HepG2 (cell line): ENCODE results near the gene RAB30. TPM values are rescaled to one million over a fixed set of nuclear protein-coding genes. Genes with fewer than 3 reads are reported as not detected.

Experiments
- ATAC-seq: fragments of 200-7000 bp; cut with Tn5 transposase; 3 replicates; pipeline ENCODE4 v1.9.1; 2020; ENCODE audit warnings: mild to moderate bottlenecking, moderate library complexity
- BruUV-seq: library from RNA; stranded (reverse); fragments of 400-500 nt; replicated peaks from 2 replicates; lab custom pipeline; 2021; lab: Mats Ljungman, UMichigan
- CTCF ChIA-PET: fragments of 300-600 bp; formaldehyde crosslinking; extraction: SDS; loops from one replicate; lab custom pipeline; 2021; ENCODE audit warnings: low total read pairs, inconsistent platforms, low intra/inter-chr PET ratio; lab: Yijun Ruan, JAX
- POLR2A ChIA-PET: fragments of 350-600 bp; sonication (Branson Sonifier 250); formaldehyde crosslinking; loops from one replicate; lab custom pipeline; 2020; ENCODE audit warnings: antibody characterized with exemption, inconsistent platforms; lab: Yijun Ruan, JAX
- DNase-seq: peaks from one replicate; pipeline ENCODE4 v3.0.0-alpha.2; 2015; ENCODE audit warnings: low spot score
- FAIRE-seq: peaks from 3 replicates; lab custom pipeline; 2011; peaks lifted over from hg19 to GRCh38; lab: Jason Lieb, UNC
- H2AFZ ChIP-seq: one replicate; pipeline ENCODE4 v1.6.1; 2011; ENCODE audit warnings: low read length, inconsistent platforms
- H3K27ac ChIP-seq: fragments of 300-600 bp; 3 replicates; pipeline ENCODE4 v1.8.0; 2011; ENCODE audit warnings: mixed run types, mild to moderate bottlenecking, mixed read lengths, low read length, inconsistent platforms; ENCODE audit not compliant: insufficient read depth; ENCODE audit errors: extremely low read length
- H3K27me3 ChIP-seq, 2 experiments: fragments of 200-600 bp in 1 of 2; 2 replicates in 1 of 2; 3 replicates in 1 of 2; pipeline versions ENCODE4 v1.6.0 to v1.8.0; 2011; ENCODE audit warnings: low read length in 2 of 2, mild to moderate bottlenecking in 2 of 2, moderate library complexity in 2 of 2, inconsistent platforms in 1 of 2; ENCODE audit not compliant: insufficient read depth in 2 of 2, control insufficient read depth in 1 of 2
- H3K36me3 ChIP-seq, 2 experiments: fragments of 200-600 bp in 1 of 2; replicated peaks in 1 of 2; 2 replicates in 1 of 2; 3 replicates in 1 of 2; pipeline versions ENCODE4 v1.5.1 to v1.8.0; 2011; ENCODE audit warnings: low read length in 2 of 2, inconsistent platforms in 1 of 2; ENCODE audit not compliant: insufficient read depth in 2 of 2, control insufficient read depth in 1 of 2
- H3K4me1 ChIP-seq: 2 replicates; pipeline ENCODE4 v1.5.1; 2012; ENCODE audit warnings: low read length, inconsistent platforms; ENCODE audit not compliant: insufficient read depth
- H3K4me2 ChIP-seq: 2 replicates; pipeline ENCODE4 v1.6.0; 2011; ENCODE audit warnings: low read depth, low read length, inconsistent platforms
- H3K4me3 ChIP-seq, 3 experiments: fragments of 200-600 bp in 1 of 3; sonication (generic), shearing (Covaris generic) in 1 of 3; replicated peaks in 1 of 3; 2 replicates each; pipeline ENCODE4 v1.5.1; 2011 to 2016; ENCODE audit warnings: low read length in 3 of 3, inconsistent platforms in 2 of 3, low read depth in 2 of 3, mild to moderate bottlenecking in 2 of 3, control low read depth in 1 of 3, mixed read lengths in 1 of 3; ENCODE audit not compliant: insufficient read depth in 1 of 3
- H3K79me2 ChIP-seq: one replicate; pipeline ENCODE4 v1.6.1; 2011; ENCODE audit warnings: low read length, inconsistent platforms; ENCODE audit not compliant: insufficient read depth
- H3K9ac ChIP-seq: 2 replicates; pipeline ENCODE4 v1.6.0; 2011; ENCODE audit warnings: mild to moderate bottlenecking, low read depth, low read length, inconsistent platforms; ENCODE audit not compliant: insufficient read depth
- H3K9me3 ChIP-seq: 2 replicates; pipeline ENCODE4 v1.5.1; 2012; ENCODE audit warnings: mild to moderate bottlenecking, low read length
- H4K20me1 ChIP-seq: 2 replicates; pipeline ENCODE4 v1.6.0; 2011; ENCODE audit warnings: inconsistent platforms, mild to moderate bottlenecking, low read length, moderate library complexity; ENCODE audit not compliant: insufficient read depth
- RBM22 ChIP-seq: fragments of 200-400 bp; formaldehyde crosslinking; optimal IDR thresholded peaks from 2 replicates; pipeline ENCODE3; 2017; ENCODE audit warnings: mild to moderate bottlenecking, low read length, moderate library complexity
- TBP ChIP-seq: sonication (generic); formaldehyde crosslinking; IDR thresholded peaks from 2 replicates; pipeline ENCODE4 v1.5.0; 2020; ENCODE audit warnings: missing genetic modification reagents
- TRIM24 ChIP-seq: sonication (generic); formaldehyde crosslinking; IDR thresholded peaks from 2 replicates; pipeline ENCODE4 v1.8.0; 2022; ENCODE audit warnings: mild to moderate bottlenecking, missing genetic modification reagents
- ZNF790 ChIP-seq: sonication (generic); formaldehyde crosslinking; IDR thresholded peaks from 2 replicates; pipeline ENCODE4 v1.8.0; 2022; ENCODE audit warnings: missing genetic modification reagents, mild to moderate bottlenecking, borderline replicate concordance
- ZSCAN29 ChIP-seq: sonication (generic); formaldehyde crosslinking; conservative IDR thresholded peaks from 2 replicates; pipeline ENCODE4 v1.4.0; 2020; ENCODE audit warnings: mild to moderate bottlenecking, missing genetic modification reagents
- WGBS: methylation state at CpG from one replicate; pipeline ENCODE4 v1.1.6; 2017; ENCODE audit warnings: low lambda C conversion rate; 5-methylcytosine and 5-hydroxymethylcytosine counted together
- in situ Hi-C: cut with HindIII; loops from 2 replicates; pipeline ENCODE4 v1.10.0; 2017; ENCODE audit warnings: low pct_unique_long_range_greater_than_20kb; ENCODE audit not compliant: extremely low pct_ligation_motif_present
- intact Hi-C: fragments of 100-400 bp; cut with micrococcal nuclease; formaldehyde crosslinking; loops from one replicate; pipeline ENCODE4 v1.10.0; 2022; ENCODE audit not compliant: unreplicated experiment
- polyA plus RNA-seq, 8 experiments: library from polyadenylated mRNA; depleted of rRNA in 3 of 8; stranded (reverse) in 7 of 8; unstranded in 1 of 8; fragments of >200 nt; fragmentation: Illumina TruSeq in 4 of 8; extraction: Trizol in 4 of 8; gene quantifications; 2 replicates each; pipeline versions ENCODE4 v1.2.1 to v1.2.3, GENCODE V29; 2011 to 2016; ENCODE audit warnings: low read depth in 4 of 8, missing spikeins in 1 of 8, mixed read lengths in 1 of 8; ENCODE audit not compliant: insufficient read depth in 1 of 8
- total RNA-seq, 5 experiments: library from RNA; depleted of rRNA; stranded (reverse); fragments of >200 nt; fragmentation: Illumina TruSeq; extraction: Trizol; gene quantifications; 2 replicates each; pipeline ENCODE4 v1.2.3, GENCODE V29; 2016; ENCODE audit warnings: low read depth in 1 of 5
- TF ChIP-seq, protein P1 (sequence below): sonication (generic); formaldehyde crosslinking; IDR thresholded peaks from 2 replicates; pipeline ENCODE4 v1.8.0; 2022; ENCODE audit warnings: missing genetic modification reagents, mild to moderate bottlenecking, borderline replicate concordance
- TF ChIP-seq, protein P2 (sequence below): sonication (generic); formaldehyde crosslinking; IDR thresholded peaks from 2 replicates; pipeline ENCODE4 v1.4.0; 2020; ENCODE audit warnings: mild to moderate bottlenecking, missing genetic modification reagents
- TF ChIP-seq, protein P3 (sequence below): sonication (generic); formaldehyde crosslinking; IDR thresholded peaks from 2 replicates; pipeline ENCODE4 v1.4.0; 2020; ENCODE audit warnings: missing genetic modification reagents, borderline replicate concordance
- TF ChIP-seq, protein P4 (sequence below): sonication (generic); formaldehyde crosslinking; IDR thresholded peaks from 2 replicates; pipeline ENCODE4 v1.4.0; 2020; ENCODE audit warnings: missing genetic modification reagents
- TF ChIP-seq, protein P5 (sequence below): sonication (generic); formaldehyde crosslinking; IDR thresholded peaks from 2 replicates; pipeline ENCODE4 v1.4.0; 2020; ENCODE audit warnings: missing genetic modification reagents; ENCODE audit errors: not compliant biosample characterization
- TF ChIP-seq, protein P6 (sequence below): sonication (generic); formaldehyde crosslinking; IDR thresholded peaks from 2 replicates; pipeline ENCODE4 v1.8.1; 2023; ENCODE audit warnings: mild to moderate bottlenecking, moderate library complexity, missing genetic modification reagents

Gene RAB30
- total and polyA plus RNA-seq, 2 of the 13 experiments (the other 11 are each of a cell fraction or from before 2014, with no cell fraction given) = 3.7 to 5.0 TPM

DNA sequence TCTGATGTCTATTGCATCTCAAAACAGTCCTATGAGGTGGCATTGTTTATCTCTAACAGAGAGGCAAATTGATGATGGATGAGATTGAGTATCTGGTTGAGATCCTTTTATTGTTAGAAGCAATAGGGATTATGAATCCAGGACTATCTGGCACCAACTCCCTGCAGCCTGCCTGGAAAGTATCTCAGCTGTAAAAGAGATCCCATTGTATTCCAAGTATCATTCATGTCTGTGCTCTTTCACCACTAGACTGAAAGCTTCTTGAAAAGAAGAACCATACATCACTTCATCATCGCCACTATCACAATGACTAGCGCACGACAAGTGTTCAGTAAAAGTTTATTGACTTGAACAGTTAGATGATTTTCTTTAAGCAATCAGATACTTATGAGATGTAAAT, 43.3 kb upstream of the RAB30 start (continued):
- TF ChIP-seq, protein P1, sequence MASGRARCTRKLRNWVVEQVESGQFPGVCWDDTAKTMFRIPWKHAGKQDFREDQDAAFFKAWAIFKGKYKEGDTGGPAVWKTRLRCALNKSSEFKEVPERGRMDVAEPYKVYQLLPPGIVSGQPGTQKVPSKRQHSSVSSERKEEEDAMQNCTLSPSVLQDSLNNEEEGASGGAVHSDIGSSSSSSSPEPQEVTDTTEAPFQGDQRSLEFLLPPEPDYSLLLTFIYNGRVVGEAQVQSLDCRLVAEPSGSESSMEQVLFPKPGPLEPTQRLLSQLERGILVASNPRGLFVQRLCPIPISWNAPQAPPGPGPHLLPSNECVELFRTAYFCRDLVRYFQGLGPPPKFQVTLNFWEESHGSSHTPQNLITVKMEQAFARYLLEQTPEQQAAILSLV = no peak
- TF ChIP-seq TBP (CRISPR knock-in tag) (no peak), ZNF790 (CRISPR knock-in tag) (no peak)
- TF ChIP-seq, protein P2, sequence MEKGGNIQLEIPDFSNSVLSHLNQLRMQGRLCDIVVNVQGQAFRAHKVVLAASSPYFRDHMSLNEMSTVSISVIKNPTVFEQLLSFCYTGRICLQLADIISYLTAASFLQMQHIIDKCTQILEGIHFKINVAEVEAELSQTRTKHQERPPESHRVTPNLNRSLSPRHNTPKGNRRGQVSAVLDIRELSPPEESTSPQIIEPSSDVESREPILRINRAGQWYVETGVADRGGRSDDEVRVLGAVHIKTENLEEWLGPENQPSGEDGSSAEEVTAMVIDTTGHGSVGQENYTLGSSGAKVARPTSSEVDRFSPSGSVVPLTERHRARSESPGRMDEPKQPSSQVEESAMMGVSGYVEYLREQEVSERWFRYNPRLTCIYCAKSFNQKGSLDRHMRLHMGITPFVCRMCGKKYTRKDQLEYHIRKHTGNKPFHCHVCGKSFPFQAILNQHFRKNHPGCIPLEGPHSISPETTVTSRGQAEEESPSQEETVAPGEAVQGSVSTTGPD (CRISPR knock-in tag) = no peak
- TF ChIP-seq, protein P3, sequence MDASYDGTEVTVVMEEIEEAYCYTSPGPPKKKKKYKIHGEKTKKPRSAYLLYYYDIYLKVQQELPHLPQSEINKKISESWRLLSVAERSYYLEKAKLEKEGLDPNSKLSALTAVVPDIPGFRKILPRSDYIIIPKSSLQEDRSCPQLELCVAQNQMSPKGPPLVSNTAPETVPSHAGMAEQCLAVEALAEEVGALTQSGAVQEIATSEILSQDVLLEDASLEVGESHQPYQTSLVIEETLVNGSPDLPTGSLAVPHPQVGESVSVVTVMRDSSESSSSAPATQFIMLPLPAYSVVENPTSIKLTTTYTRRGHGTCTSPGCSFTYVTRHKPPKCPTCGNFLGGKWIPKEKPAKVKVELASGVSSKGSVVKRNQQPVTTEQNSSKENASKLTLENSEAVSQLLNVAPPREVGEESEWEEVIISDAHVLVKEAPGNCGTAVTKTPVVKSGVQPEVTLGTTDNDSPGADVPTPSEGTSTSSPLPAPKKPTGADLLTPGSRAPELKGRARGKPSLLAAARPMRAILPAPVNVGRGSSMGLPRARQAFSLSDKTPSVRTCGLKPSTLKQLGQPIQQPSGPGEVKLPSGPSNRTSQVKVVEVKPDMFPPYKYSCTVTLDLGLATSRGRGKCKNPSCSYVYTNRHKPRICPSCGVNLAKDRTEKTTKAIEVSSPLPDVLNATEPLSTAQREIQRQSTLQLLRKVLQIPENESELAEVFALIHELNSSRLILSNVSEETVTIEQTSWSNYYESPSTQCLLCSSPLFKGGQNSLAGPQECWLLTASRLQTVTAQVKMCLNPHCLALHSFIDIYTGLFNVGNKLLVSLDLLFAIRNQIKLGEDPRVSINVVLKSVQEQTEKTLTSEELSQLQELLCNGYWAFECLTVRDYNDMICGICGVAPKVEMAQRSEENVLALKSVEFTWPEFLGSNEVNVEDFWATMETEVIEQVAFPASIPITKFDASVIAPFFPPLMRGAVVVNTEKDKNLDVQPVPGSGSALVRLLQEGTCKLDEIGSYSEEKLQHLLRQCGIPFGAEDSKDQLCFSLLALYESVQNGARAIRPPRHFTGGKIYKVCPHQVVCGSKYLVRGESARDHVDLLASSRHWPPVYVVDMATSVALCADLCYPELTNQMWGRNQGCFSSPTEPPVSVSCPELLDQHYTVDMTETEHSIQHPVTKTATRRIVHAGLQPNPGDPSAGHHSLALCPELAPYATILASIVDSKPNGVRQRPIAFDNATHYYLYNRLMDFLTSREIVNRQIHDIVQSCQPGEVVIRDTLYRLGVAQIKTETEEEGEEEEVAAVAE (CRISPR knock-in tag) = no peak

DNA sequence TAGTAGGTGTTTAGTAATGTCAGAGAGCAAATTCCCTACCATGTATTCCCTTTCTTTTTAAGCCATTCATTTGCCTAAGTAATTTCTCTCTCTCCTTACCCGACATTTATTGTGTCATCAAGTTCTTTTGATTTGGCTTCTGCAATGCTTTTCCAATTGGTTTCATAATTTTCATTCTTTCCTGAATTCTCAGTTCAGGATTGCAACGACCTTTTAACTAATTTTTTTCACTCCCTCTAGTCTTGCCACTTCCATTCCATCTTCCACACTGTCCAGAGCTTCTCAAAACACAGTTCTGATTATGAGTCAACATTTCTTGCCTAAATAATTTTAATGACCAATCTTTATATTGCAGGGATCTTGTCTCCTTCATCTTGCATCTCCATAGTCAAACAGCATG, 41.2 kb upstream of the RAB30 start:
- Histone ChIP-seq H2AFZ (no peak overlapping the region), H3K36me3 (no peaks in the 10 kb centered on the region), H3K9ac (no peak overlapping the region), H3K79me2 (no peaks in the 10 kb centered on the region), H3K27ac (no peak overlapping the region), H3K4me2 (no peak overlapping the region), H3K4me1 (peaks cover 27% of the 10 kb centered on the region), H3K27me3 (no peaks in the 10 kb centered on the region), H3K9me3 (no peaks in the 10 kb centered on the region), H4K20me1 (no peaks in the 10 kb centered on the region), H3K4me3 (no peak overlapping the region)
- no peak for ATAC-seq
- in situ Hi-C loops = no loop called here
- no TSS peak for BruUV-seq
- ChIA-PET POLR2A (interaction anchor here (0.6 kb wide), 1 partner anchor 18 kb away, joined by 3 read pairs; no protein-coding TSS in a partner anchor), CTCF (no interaction called here)
- intact Hi-C loops = no loop called here
- no peak for DNase-seq
- FAIRE-seq = no peak
- WGBS = 30% methylated on average over 2 of the region's 2 CpGs
- TF ChIP-seq RBM22 (no peak), TRIM24 (no peak), ZSCAN29 (no peak)
- TF ChIP-seq, protein P4, sequence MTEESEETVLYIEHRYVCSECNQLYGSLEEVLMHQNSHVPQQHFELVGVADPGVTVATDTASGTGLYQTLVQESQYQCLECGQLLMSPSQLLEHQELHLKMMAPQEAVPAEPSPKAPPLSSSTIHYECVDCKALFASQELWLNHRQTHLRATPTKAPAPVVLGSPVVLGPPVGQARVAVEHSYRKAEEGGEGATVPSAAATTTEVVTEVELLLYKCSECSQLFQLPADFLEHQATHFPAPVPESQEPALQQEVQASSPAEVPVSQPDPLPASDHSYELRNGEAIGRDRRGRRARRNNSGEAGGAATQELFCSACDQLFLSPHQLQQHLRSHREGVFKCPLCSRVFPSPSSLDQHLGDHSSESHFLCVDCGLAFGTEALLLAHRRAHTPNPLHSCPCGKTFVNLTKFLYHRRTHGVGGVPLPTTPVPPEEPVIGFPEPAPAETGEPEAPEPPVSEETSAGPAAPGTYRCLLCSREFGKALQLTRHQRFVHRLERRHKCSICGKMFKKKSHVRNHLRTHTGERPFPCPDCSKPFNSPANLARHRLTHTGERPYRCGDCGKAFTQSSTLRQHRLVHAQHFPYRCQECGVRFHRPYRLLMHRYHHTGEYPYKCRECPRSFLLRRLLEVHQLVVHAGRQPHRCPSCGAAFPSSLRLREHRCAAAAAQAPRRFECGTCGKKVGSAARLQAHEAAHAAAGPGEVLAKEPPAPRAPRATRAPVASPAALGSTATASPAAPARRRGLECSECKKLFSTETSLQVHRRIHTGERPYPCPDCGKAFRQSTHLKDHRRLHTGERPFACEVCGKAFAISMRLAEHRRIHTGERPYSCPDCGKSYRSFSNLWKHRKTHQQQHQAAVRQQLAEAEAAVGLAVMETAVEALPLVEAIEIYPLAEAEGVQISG = no peak
- TF ChIP-seq, protein P5, sequence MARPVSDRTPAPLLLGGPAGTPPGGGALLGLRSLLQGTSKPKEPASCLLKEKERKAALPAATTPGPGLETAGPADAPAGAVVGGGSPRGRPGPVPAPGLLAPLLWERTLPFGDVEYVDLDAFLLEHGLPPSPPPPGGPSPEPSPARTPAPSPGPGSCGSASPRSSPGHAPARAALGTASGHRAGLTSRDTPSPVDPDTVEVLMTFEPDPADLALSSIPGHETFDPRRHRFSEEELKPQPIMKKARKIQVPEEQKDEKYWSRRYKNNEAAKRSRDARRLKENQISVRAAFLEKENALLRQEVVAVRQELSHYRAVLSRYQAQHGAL (CRISPR knock-in tag) = no peak
- TF ChIP-seq, protein P6, sequence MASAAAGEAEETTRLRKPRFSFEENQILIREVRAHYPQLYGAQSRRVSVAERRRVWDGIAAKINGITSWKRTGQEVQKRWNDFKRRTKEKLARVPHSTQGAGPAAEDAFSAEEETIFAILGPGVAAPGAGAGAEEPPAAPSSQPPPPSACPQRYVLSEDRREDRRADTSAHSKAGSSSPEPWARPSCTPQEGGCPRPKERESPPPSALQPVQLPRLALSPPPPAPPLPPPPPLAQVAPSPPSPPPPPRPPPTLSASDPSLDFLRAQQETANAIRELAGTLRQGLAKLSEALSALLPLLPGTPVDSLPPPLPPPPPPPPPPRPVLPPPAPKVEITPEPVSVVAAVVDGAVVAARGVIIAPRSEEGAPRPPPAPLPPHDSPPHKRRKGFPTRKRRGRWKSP (CRISPR knock-in tag) = no peak
